GM21381 (cell line): ENCODE results near the gene PPIP5K2.

Experiments used
- ATAC-seq: cut with Tn5 transposase; IDR thresholded peaks from one replicate; pipeline ENCODE4 v1.9.1; 2021; ENCODE audit warnings: mild to moderate bottlenecking, moderate library complexity; ENCODE audit not compliant: unreplicated experiment

PPIP5K2 gene

DNA sequence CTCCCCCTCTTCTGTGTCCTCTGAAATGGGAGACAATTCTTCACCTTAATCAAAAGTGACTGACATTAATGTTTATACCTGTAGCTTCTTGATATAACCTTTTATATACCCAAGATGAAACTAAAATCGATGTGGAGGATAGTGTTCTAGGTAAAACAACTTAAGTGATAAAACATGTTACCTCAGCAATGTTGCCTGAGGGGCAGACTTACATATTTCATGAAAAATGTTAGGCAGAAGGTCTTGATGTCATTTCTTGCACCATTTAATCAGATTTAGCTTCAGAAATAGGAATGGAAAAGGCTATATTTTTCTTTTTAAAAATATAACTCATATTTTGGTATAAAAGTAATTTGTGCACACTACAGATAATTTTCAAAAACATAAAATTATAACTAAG is 115.8 kb downstream of the PPIP5K2 start:
- ATAC-seq: no peak

GRCh38 chr5:103237778-103238177 is 117.7 kb downstream of the PPIP5K2 start:
- no peak for ATAC-seq

DNA sequence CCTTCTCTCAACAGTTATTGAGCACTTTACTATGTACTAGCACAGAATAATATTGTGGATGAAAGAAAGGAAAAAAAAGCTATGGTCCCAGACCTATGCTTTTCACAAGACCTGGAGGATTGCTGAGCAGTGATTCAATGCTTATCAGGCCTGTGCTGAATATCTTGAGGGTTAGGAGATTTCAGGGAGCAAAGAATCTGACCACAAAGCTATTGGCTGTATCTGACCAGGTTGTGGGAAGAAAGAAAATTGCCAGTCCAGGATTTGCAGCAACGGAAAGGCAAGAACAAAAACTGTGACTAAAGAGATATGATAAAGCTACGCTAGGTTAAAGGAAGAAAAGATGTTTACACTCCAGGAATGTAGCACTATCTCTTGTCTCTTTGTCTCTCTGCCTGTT is 123.6 kb downstream of the PPIP5K2 start:
- ATAC-seq: no peak

GRCh38 chr5:103244398-103244797 is 124.3 kb downstream of the PPIP5K2 start:
- no peak for ATAC-seq

GRCh38 chr5:103245761-103246160 is 125.7 kb downstream of the PPIP5K2 start:
- no peak for ATAC-seq

GRCh38 chr5:103247118-103247517 is 127.0 kb downstream of the PPIP5K2 start:
- no peak for ATAC-seq

DNA sequence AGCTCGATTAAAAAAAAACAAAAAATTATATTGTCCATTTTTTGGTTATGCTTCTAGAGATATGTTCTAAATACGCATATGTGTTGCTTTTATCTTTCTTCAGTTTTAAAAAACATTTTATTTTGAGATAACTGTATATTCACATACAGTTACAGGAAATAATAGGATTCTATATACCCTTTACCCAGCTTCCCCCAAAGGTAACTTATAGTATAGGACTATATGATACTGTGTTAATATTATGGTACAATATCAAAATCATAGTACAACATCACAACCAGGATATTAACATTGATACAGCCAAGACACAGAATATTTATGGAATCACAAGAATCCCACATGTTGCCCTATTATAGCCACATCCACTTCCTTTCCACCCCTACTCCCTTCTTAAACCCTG is 129.0 kb downstream of the PPIP5K2 start:
- ATAC-seq: no peak

GRCh38 chr5:103254921-103255320 is 134.8 kb downstream of the PPIP5K2 start:
- no peak for ATAC-seq

DNA sequence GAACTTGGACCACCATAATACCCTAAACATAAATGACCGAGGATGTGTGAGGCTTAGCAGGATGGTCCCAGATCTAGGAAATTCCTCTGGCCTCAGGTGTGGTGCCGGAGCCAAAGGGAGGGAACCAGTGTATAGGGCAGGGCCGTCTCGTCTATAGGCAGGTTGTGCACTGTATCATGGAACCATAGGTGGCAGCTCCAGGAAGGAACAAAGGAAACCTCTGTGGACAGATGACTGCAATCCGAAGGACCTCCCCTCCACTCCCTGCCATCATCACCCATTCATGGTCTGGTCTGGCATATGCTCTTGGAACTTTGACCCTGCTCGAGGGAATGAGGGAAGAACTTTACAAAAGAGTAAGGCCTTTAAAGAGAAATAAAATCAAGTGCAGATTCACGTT is 135.6 kb downstream of the PPIP5K2 start:
- ATAC-seq: no peak

GRCh38 chr5:103256178-103256577 is 136.1 kb downstream of the PPIP5K2 start:
- ATAC-seq: no peak

DNA sequence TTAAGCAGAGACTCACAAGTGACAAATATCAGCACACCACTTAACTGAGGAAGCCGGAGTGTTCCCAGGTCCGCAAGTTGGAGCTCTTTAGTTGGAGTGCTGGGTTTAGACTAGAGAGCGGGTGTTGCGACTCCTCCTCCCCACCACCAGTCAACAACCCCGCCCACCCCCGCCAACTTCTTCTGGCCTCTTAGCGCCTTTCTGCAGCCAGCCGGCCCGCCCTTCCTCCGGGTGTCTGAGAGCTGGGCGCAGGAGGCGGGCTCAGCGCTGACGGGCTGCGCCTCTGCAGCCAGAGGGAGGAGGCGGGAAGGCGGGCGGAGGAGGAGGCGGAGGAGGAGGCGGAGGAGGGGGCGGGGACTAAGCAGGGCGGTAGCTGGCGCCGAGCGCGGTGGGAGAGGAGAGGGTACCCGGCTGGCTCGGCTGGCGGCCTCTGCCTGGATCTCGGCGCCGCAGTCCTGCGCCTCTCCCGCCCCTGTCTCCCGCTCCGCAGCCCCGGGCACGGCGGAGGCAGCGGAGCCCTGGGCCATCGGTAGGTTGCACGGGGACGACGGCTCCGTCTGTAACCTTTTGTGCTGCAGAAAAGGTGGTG is 138.4 kb downstream of the PPIP5K2 start, which contains the start of gene MACIR:
MACIR (plus strand) TSS at position 396 of the 589 bp plus-strand sequence. CDS start 17,157 bp downstream, outside the sequence.
- ATAC-seq: peak; percentile 78

DNA sequence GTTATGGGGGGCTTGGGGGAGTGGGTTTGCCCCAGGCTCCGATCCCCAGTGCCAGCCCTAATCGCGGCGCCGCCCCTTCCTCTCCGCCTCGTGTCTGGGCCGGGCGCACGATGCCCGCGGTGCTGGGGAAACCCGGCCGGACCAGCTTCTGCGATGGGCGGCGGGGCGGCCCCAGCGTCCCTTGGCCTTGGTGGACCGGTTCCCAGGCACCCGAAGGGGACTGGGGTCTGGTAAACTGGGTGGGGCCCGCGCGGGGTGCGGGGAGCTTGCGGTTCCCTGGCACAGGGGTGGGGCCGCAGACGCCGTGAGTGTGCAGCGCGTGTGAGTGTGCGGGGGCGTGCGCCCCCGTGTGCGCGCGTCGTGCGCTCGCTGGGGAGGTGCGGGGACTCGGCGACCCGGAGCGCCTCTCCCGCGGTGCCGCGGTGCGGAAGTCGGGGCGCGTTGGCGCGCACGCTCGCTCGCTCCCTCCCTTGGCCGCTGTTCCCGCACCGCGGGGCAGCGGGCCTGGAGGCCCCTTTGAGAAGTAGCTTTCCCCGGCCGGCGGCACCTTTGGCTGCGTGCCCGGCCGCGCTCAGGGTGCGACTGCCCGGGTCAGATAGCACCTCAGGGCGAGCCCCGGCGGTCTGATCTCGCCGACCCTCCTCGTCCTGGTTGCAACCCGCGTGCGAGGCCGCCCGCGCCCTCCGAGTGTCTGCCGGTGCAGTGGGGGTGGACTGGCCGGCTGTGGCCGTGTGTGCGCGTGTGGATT is 139.0 kb downstream of the PPIP5K2 start:
- ATAC-seq: peak; percentile 31

DNA sequence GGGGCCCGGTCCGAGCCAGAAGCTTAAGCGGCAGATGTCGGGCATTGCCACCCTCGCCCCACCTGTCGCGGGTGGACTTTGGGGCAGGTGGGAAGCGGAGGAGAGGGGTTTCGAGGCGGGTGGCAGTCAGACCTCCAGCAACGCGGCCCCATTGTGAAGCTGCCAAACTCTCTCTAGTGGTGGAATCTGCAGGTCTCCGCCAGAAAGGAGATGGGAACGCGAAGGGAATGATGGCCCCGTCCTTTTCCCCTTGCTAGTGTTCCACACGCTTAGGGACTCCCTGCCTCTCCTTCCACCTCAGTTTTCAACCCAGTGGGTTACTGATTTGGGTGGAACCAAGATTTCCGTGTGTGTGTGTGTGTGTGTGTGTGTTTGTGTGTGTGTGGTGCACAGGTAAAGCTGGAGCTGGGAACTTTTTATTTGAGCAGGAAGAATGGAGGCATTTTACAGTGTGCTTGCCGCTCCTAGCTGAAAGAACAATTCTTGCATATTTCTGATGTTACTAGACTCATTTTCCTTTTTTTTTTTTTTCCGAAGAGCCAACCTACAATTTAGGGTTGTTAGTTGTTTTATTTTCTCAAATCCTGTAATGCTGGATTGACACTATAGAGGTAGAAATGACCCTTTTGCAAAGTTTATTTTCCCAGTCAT is 139.7 kb downstream of the PPIP5K2 start:
- ATAC-seq: no peak

DNA sequence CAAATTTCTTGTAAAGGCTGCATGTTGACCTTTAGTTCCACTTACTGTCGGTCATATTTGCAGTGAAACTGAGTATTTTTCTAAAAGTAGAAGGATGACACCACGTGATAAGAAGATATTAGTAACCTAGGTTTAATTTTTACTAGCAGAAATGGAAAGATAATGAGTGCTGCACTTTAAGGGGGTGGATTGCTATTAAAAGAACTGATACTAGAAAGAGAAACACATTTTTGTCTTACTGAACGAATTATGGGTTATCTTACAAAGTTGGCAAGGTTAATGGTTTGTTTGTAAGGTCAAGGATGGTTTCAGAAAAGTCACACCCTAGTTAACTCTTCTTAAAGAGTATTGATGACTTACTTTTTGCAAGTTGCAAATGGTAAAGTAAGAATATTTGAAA is 140.8 kb downstream of the PPIP5K2 start:
- ATAC-seq: peak; percentile 28
